ENCODE data around the gene ATF7IP2.
"Not testable (repeated sequence)": the region's sequence is repeated elsewhere in the genome, so short reads cannot be mapped to it uniquely, and the experiment has no call there.

Gene ATF7IP2

DNA sequence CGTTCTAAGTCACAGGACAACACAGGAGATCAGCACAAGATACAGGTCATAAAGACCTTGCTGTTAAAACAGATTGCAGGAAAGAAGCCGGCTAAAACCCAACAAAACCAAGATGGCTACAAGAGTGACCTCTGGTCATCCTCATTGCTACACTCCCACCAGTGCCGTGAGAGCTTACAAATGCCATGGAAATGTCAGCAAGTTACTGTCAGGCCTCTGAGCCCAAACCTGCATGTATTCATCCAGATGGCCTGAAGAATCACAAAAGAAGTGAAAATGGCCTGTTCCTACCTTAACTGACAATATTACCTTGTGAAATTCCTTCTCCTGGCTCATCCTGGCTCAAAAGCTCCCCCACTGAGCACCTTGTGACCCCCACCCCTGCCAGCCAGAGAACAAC lies 119.4 kb downstream of the ATF7IP2 start:
- not testable (repeated sequence) for FAIRE-seq; DNase-seq (ENCODE audit: low spot score)

DNA sequence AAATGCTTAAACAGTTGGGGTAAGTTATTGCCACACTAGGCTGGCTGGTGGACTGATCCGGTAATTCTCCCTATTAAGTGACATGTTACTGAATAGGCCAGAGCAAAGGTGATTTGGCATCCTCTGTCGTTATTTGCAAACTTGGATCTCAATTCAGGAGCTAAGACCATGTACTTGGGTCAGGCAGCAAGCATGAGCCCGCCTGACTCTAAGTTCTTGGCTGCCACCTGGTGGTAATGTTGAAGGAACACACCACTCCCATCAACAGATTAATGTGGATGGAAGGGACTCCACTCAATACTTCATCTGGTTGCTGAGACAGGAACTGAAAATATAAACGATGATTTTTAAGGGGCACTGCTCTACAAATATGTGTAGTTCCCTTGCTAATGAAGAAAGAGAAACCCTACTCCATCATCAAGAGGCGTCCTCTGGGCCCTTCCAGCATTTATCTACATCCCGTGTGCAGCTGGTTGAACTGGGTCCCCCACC lies 123.7 kb downstream of the ATF7IP2 start:
- DNase-seq (ENCODE audit: low spot score) (peak; percentile 73), FAIRE-seq (peak; percentile 67)

DNA sequence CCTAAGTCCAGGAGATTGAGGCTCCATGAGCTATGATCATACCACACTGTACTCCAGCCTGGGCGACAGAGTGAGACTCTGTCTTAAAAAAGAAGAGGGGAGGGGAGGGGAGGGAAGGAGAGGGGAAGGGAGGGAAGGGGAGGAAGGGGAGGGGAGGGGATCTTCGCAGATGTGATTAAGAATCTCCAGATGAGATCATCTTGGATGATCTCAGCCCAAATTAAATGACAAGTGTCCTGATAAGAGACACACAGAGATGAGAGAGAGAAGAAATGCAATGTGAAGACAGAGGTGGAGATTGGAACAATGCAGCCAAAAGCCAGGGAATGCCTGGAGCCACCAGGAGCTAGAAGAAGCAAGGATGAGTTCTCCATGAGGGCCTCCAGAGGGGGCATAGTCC lies 124.4 kb downstream of the ATF7IP2 start:
- FAIRE-seq (no peak), DNase-seq (ENCODE audit: low spot score) (no peak)

DNA sequence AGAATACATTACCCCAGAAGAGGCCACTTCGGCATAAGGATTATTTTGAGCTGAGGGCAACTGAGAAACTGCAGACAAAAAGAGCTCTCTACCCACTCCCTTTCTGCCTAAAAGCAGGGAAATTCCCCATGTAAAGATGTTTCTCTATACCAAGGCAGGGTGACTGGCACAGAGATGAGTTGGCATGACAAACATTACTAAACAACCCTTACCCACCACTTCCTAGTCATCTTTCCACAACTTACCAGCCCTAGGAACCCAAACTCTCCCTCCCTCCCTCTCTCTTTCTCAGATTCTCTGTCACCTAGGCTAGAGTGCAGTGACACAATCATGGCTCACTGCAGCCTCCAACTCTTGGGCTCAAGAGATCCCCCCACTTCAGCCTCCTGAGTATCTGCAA lies 126.0 kb downstream of the ATF7IP2 start:
- DNase-seq (ENCODE audit: low spot score) (peak; percentile 70), FAIRE-seq (no peak)

DNA sequence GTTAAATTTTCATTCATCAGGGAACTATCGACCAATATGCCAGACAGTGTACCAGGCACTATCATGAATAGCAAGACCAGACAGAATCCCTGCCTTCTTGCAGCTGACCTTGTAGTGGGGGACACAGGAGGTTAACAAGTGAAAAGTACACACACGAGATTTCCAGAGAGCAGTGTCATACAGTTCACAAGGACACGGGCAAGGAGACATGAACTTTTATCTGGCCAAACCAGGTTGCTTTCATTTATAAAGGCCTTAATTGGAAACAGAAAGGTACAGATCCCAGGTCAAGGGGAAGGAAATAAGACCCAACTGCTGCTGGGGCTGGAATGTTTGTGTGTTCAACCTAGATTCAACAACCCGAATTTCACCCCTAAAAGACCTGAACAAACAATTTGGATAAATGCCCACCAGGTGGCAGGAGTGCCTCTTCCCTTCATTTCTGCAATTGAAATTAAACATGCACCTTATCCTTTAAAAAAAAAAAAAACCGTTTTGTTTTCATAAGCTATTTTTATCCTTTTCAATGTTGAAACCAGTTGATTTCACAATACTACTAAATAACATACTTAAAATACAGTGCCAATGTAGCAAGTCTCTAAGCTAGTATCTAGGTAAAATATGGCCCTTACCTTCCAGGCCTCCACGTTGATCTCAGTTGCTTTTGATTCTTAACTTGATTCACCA lies 128.7 kb downstream of the ATF7IP2 start:
- DNase-seq (ENCODE audit: low spot score) (peak; percentile 20), FAIRE-seq (peak; percentile 55)

DNA sequence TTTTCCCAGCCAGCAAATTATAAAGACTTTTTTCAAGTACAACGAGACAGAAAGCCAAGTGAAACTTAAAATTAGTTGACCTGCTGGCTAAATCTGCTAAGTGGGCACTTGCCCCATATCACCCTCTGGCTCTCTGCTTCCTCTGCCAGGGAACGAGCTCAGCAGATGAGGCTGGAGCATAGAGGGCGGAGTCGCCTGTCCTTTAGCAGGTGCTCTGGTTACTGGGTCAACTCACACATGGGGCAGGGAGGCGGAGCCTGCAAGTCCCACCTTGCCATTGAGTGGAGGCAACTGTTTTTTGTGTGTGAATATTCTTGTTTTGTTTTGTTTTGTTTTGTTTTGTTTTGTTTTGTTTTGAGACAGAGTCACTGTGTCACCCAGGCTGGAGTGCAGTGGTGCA lies 132.0 kb downstream of the ATF7IP2 start:
- FAIRE-seq: no peak
- DNase-seq (ENCODE audit: low spot score): no peak

DNA sequence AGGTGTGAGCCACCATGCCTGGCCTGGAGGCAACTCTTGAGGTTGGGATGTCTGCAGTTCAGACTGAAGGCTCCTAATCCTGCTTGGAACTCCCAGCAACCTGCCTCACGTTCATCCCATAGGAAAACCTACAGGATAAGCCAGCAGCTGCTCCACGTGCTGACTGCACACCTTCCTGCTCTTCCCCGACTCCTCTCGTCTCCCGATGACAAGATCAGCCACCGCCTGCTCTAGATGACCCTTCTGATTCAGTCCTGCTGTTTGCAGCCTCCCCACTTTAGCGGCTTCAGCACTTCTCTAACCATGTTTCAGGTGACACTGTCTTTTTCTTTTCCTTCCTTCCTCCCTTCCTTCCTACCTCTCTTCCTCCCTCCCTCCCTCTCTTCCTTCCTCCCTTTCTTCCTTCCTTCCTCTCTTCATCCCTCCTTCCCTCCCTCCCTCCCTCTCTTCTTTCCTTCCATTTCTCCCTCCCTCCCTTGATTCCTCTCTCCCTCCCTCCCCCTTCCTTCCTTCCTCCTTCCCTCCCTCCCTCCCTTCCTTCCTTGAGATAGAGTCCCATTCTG lies 132.7 kb downstream of the ATF7IP2 start:
- no peak for FAIRE-seq

DNA sequence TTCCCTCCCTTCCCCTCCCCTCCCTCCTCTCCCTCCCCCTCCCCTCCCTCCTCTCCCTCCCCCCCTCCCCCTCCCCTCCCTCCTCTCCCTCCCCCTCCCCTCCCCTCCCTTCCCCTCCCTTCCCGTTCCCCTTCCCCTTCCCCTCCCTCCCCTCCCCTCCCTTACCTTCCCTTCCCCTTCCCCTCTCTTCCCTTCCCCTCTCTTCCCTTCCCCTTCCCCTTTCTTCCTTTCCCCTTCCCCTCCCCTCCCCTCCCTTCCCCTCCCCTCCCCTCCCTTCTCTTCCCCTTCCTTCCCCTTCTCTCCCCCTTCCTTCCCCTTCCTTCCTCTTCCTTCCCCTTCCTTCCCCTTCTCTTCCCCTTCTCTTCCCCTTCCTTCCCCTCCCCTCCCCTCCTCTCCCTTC lies 133.4 kb downstream of the ATF7IP2 start:
- DNase-seq (ENCODE audit: low spot score) (no peak), FAIRE-seq (no peak)

More for the DNA sequence above, 132.7 kb downstream of the ATF7IP2 start:
- no peak for DNase-seq (ENCODE audit: low spot score)

DNA sequence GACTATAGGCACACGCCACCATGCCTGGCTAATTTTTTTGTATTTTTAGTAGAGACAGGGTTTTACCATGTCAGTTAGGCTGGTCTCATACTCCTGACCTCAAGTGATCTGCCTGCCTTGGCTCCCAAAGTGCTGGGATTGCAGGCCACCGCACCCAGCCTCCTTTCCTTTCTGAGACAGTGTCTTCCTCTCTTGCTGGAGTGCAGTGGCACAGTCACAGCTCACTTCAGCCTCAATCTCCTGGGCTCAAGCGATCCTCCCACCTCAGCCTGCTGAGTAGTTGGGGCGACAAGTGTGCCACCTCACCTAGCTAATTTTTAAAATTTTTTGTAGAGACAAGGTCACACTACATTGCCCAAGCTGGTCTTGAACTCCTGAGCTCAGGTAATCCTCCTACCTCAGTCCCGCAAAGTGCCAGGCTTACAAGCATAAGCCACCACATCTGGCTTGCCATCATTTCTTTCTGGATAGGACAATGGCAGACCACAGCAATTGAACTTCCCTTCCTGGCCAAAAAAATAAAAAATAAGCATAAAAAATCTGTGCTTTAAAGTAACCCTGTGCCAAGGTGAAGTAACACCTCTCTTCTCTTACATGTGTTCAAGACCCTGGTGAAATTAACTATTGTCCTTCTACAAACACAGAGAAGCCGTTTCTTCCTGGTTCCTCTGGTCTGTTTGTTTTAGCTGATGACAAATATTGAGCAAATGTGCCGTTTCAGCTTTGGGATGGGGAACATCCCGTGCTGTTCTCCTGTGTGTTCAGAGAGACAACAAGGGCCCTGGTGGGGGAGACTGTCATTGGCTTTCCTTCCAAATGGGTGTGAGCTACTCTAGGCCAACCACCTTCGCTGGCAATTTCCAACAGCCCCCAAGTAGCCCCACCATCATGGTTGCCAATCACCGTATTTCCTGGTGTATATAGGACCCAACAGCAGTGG lies 134.3 kb downstream of the ATF7IP2 start:
- no peak for FAIRE-seq

DNA sequence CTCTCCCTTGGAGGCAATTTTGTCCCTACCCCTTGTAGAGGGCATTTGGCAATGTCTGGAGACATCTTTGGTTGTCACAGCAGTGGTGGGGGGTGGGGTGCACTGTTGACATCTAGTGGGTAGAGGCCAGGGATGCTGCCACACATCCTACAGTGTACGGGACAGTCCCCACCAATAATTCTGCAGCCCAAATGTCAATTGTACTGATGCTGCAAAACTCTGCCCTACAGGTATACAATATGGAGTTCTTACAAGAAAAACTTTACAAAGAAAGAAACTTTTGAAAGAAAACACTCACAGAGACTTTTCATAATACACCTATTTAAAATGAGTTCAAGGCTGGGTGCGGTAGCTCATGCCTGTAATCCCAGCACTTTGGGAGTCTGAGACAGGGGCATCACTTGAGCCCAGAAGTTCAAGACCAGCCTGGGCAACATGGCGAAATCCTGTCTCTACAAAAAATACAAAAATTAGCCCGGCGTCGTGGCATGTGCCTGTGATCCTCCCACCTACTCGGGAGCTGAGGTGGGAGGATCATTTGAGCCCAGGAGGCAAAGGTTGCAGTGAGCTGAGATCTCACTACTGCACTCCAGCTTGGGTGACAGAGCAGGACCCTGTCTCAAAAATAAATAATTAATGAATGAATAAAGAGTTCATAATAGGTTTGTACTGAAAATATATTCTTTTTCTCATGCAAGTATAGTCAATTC lies 135.2 kb downstream of the ATF7IP2 start:
- DNase-seq (ENCODE audit: low spot score) (no peak), FAIRE-seq (no peak)

More for the DNA sequence above, 134.3 kb downstream of the ATF7IP2 start:
- no peak for DNase-seq (ENCODE audit: low spot score)

DNA sequence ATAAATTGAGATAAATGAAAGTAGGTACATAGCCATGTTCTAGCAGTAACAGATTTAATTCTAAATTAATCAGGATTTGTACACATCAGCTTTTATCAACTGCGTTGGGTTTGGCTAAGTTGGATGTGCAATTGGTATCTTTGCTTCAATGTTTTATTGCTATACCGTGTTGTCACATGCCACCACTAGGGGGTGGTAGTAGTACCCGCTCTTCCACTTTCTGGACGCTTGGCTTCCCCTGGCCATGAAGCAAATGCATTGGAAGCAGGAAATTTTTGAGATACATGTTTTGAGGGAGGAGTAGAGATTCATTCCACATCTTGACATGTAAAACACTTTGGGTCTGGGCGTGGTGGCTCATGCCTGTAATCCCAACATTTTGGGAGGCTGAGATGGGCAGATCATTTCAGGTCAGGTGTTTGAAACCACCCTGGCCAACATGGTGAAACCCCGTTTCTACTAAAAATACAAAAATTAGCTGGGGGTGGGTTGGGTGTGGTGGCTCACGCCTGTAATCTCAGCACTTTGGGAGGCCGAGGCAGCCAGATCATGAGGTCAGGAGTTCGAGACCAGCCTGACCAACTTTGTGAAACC lies 135.9 kb downstream of the ATF7IP2 start:
- no peak for FAIRE-seq
- DNase-seq (ENCODE audit: low spot score): peak; percentile 61

DNA sequence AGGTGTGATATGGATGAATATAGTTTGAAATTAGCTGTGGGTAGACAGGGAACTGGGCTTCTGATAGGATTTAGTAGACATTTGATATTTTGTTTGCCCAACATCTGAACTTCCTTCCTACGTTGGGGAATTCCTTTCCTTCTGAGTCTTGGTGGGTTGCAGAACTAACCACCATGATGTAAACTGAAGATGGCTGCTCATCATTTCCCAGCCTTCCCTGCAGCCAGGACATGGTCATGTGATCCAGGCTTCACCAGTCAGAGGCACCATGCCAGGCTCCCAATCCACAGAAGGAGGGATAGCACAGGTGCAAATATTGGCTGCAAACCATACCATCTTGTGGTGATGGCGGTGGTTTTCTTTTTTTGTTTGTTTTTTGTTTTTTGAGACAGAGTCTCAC lies 137.1 kb downstream of the ATF7IP2 start:
- FAIRE-seq (no peak), DNase-seq (ENCODE audit: low spot score) (no peak)

DNA sequence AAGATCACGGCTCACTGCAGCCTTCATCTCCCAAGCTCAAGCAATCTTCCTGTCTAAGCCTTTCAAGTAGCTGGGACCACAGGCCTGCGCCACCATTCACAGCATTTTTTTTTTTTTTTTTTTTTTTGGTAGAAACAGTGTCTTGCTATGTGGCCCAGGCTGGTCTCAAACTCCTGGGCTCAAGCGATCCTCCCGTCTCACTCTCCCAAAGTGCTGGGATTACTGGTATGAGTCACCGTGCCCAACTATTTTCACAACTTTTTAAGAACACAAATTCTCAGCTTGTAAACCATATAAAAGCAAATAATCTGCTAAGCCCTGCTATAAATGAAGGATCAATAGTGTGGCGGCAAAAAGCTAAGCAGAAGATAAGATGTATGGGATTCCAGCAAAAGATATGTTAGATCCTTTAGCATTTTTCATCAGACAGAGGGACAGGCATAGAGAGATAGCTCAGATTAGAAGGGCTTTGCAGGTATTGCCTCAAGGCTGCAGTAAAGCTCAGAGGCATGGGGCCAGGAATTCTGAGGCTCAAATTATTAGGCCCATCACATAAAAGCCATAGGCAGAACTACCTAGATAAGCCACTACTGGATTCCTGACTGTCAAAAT lies 139.5 kb downstream of the ATF7IP2 start:
- FAIRE-seq: no peak
- DNase-seq (ENCODE audit: low spot score): no peak

DNA sequence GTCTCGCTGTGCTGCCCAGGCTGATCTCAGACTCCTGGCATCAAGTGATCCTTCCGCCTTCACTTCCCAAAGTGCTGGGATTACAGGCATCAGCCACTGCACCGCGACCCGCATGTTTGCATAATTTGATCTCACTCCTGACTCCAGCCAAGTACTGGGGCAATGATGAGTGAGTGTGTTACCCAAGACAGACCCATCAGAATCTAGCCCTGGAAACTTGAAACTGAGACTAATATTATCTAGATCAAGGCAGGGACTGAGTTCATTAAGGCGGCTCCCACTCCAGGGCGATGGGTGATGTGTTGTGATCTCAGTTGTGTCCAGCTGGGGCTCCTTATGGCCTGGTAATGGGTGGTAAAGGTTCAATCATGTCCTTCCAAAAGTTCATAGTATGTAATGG lies 141.1 kb downstream of the ATF7IP2 start:
- FAIRE-seq: no peak
- no peak for DNase-seq (ENCODE audit: low spot score)

DNA sequence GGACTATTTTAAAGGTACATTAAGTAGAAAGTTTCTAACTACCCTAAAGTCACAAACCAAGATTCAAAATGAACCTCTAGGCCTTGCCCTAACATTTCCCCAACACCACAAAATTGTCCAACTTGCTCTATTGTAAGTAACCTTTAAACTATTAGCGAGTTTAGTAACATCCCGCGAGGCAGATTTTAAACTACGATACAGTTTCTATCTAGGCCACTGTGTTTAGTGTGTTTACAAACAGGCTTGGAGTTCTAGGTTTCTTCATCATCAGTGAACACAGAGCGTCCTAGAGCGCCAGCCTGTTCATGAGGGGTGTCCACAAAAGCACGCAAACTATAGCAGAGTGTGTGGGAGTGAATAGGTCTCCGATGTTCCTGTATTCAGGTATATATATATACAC lies 142.8 kb downstream of the ATF7IP2 start:
- FAIRE-seq (no peak), DNase-seq (ENCODE audit: low spot score) (no peak)

DNA sequence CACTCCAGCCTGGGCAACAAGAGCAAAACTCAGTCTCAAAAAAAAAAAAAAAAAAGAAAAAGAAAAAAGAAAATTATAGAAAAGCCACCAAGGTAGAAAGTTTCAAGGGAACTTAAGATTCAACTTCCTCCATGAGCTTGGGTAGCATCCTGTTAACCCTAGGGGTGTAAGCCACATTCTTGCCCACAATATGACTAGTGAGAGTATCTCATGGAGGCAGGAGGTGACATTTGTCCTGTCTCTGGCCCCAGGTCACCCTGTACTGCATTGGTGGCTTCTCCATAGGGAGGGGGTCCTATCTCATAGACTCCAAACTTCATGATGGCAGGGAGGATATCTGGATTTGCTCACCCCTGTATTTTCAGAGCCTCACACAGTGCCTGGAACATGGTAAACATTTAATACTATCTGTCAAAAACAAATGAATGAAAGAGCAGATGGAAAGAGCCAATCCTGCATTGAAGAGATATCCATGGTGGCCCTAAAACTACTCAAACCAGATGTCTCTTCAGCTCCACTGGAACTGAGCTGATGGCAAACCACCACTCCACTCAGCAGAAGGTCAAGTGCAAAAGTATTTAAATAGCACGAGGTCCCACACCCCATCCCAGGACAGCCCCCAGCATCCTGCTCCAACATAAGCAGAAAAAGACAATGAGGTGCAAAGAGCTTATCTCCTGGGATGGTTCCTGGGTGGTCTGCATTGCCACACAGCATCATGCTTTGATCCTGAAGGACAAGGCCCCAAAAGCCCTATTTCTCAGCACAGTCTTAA lies 144.2 kb downstream of the ATF7IP2 start:
- FAIRE-seq (no peak), DNase-seq (ENCODE audit: low spot score) (no peak)

DNA sequence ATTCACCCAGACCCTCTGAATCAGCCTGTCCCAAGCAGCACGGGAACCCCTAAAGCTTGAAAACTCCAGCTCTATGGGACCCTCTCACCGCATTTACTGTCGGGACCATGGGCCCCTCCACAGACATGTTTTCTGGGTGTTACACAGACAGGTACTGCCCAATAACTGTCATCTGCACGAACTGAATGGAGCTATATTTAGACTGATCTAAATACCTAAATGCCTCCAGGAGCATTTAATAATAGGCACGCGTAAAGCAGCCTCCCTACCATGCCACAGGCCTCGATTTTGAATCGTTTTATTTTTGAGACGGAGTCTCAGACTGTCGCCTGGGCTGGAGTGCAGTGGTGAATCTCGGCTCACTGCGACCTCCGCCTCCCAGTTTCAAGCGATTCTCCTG lies 144.8 kb downstream of the ATF7IP2 start:
- FAIRE-seq (no peak), DNase-seq (ENCODE audit: low spot score) (no peak)

DNA sequence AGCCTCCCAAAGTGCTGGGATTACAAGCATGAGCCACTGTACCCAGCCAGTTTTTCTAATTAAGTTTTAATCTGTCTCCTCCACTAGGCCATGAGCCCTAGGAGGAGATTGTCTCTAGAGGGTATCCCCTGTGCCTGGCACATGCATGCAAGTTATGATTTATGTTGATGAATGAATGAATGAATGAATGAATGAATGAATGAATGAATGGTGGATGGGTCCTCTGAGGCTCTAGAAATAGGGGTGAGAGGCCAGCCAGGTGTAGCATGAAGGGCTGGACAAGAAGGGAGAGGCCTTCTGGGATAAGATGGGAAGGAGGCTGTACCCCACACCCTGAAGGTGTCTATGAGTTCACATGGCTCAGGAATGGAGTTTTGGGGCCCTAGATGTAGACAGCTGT lies 145.7 kb downstream of the ATF7IP2 start:
- FAIRE-seq: no peak

More for the DNA sequence above, 145.7 kb downstream of the ATF7IP2 start:
- DNase-seq (ENCODE audit: low spot score): no peak

Data from RCC 7860 (cell line).